ENCODE results near the gene ZNF689. TPM values are rescaled to one million over a fixed set of nuclear protein-coding genes. Genes with fewer than 3 reads are reported as not detected.
"Not testable (repeated sequence)": the region's sequence is repeated elsewhere in the genome, so short reads cannot be mapped to it uniquely, and the experiment has no call there.

Gene ZNF689
- total RNA-seq, 2 experiments from 2014 or later = 12.2 to 15.3 TPM

- Mint-ChIP-seq H3K27ac (no peak overlapping the region), H3K27me3 (no peaks in the 10 kb centered on the region), H3K9me3 (ENCODE audit: low read depth) (no peaks in the 10 kb centered on the region), H3K36me3 (peaks cover 26% of the 10 kb centered on the region), H3K4me1 (peaks cover 17% of the 10 kb centered on the region), H3K4me3 (no peak overlapping the region)
- ATAC-seq (no peak), DNase-seq (no peak)
- CTCF ChIA-PET = interaction anchor here (2.4 to 12.5 kb wide), 2 partner anchors 7 to 24 kb away, joined by 6 to 123 read pairs; partner anchors contain the start of gene ZNF689
Measured at GRCh38 chr16:30604316-30604947, 5.8 kb downstream of the ZNF689 start.

- no peak overlapping the region for H3K4me3 Mint-ChIP-seq
- H3K9me3 Mint-ChIP-seq (ENCODE audit: low read depth) = no peaks in the 10 kb centered on the region
- no peaks in the 10 kb centered on the region for H3K27me3 Mint-ChIP-seq
- H3K4me1 Mint-ChIP-seq = peaks cover 14% of the 10 kb centered on the region
- DNase-seq (no peak), ATAC-seq (no peak)
- H3K36me3 Mint-ChIP-seq = peaks cover 26% of the 10 kb centered on the region
- CTCF ChIA-PET = interaction anchor here (0.7 to 12.5 kb wide), 5 partner anchors 7 to 174 kb away, joined by 3 to 123 read pairs (median 6); partner anchors contain the start of genes DCTPP1, ZNF689 and ZNF747
- H3K27ac Mint-ChIP-seq = no peak overlapping the region
Measured at GRCh38 chr16:30603945-30604315, 6.3 kb downstream of the ZNF689 start.

GRCh38 chr16:30602616-30603277, 7.4 kb downstream of the ZNF689 start:
- Mint-ChIP-seq H3K9me3 (ENCODE audit: low read depth) (no peaks in the 10 kb centered on the region), H3K27ac (no peak overlapping the region), H3K27me3 (no peaks in the 10 kb centered on the region), H3K36me3 (peaks cover 25% of the 10 kb centered on the region), H3K4me3 (no peak overlapping the region), H3K4me1 (peaks cover 12% of the 10 kb centered on the region)
- CTCF ChIA-PET = interaction anchor here (0.5 to 12.5 kb wide), 10 partner anchors 9 to 553 kb away, joined by 3 to 123 read pairs (median 3); partner anchors contain the start of genes DCTPP1, ZNF689 and ZNF747
- DNase-seq (no peak), ATAC-seq (no peak)

GRCh38 chr16:30601966-30602365, 8.2 kb downstream of the ZNF689 start:
- H3K27me3 Mint-ChIP-seq = no peaks in the 10 kb centered on the region
- DNase-seq (no peak), ATAC-seq (no peak)
- no peak overlapping the region for H3K4me3 Mint-ChIP-seq
- H3K36me3 Mint-ChIP-seq = peaks cover 21% of the 10 kb centered on the region
- peaks cover 7% of the 10 kb centered on the region for H3K4me1 Mint-ChIP-seq
- no peak overlapping the region for H3K27ac Mint-ChIP-seq
- CTCF ChIA-PET = interaction anchor here (1.1 to 12.5 kb wide), 5 partner anchors 9 to 172 kb away, joined by 3 to 123 read pairs (median 7); partner anchors contain the start of genes DCTPP1, ZNF689 and ZNF747
- no peaks in the 10 kb centered on the region for H3K9me3 Mint-ChIP-seq (ENCODE audit: low read depth)

GRCh38 chr16:30600929-30601328, 9.3 kb downstream of the ZNF689 start:
- DNase-seq (no peak), ATAC-seq (no peak)
- Mint-ChIP-seq H3K36me3 (peaks cover 13% of the 10 kb centered on the region), H3K27ac (no peak overlapping the region), H3K27me3 (no peaks in the 10 kb centered on the region), H3K4me3 (no peak overlapping the region), H3K9me3 (ENCODE audit: low read depth) (no peaks in the 10 kb centered on the region), H3K4me1 (peaks cover 7% of the 10 kb centered on the region)
- CTCF ChIA-PET = interaction anchor here (1.0 to 12.5 kb wide), 6 partner anchors 10 to 171 kb away, joined by 3 to 123 read pairs (median 6); partner anchors contain the start of genes DCTPP1, ZNF689 and ZNF785

GRCh38 chr16:30600215-30600614, 10.0 kb downstream of the ZNF689 start:
- no peaks in the 10 kb centered on the region for H3K9me3 Mint-ChIP-seq (ENCODE audit: low read depth)
- ATAC-seq = no peak
- no peak overlapping the region for H3K27ac Mint-ChIP-seq

GRCh38 chr16:30592871-30593270, 17.3 kb downstream of the ZNF689 start:
- peaks cover 1% of the 10 kb centered on the region for H3K4me1 Mint-ChIP-seq
- peaks cover 9% of the 10 kb centered on the region for H3K36me3 Mint-ChIP-seq
- ATAC-seq (no peak), DNase-seq (no peak)
- H3K27ac Mint-ChIP-seq = no peak overlapping the region
- no peaks in the 10 kb centered on the region for H3K27me3 Mint-ChIP-seq
- H3K9me3 Mint-ChIP-seq (ENCODE audit: low read depth) = no peaks in the 10 kb centered on the region
- CTCF ChIA-PET = interaction anchor here (0.7 to 12.5 kb wide), 4 partner anchors 18 to 446 kb away, joined by 3 to 123 read pairs (median 4); partner anchors contain the start of genes DCTPP1 and ZNF689
- no peak overlapping the region for H3K4me3 Mint-ChIP-seq

More at GRCh38 chr16:30600215-30600614, 10.0 kb downstream of the ZNF689 start:
- peaks cover 7% of the 10 kb centered on the region for H3K4me1 Mint-ChIP-seq
- no peak for DNase-seq
- CTCF ChIA-PET = interaction anchor here (1.2 to 12.5 kb wide), 5 partner anchors 11 to 171 kb away, joined by 3 to 123 read pairs (median 6); partner anchors contain the start of genes DCTPP1, ZNF689 and ZNF785
- H3K27me3 Mint-ChIP-seq = no peaks in the 10 kb centered on the region
- H3K36me3 Mint-ChIP-seq = peaks cover 13% of the 10 kb centered on the region
- no peak overlapping the region for H3K4me3 Mint-ChIP-seq

GRCh38 chr16:30590869-30591268, 19.3 kb downstream of the ZNF689 start:
- H3K4me1 Mint-ChIP-seq = peaks cover 15% of the 10 kb centered on the region
- H3K4me3 Mint-ChIP-seq; H3K27me3 Mint-ChIP-seq; CTCF ChIA-PET; H3K9me3 Mint-ChIP-seq (ENCODE audit: low read depth); DNase-seq; ATAC-seq; H3K27ac Mint-ChIP-seq: not testable (repeated sequence)
- peaks cover 18% of the 10 kb centered on the region for H3K36me3 Mint-ChIP-seq

GRCh38 chr16:30589582-30589981, 20.6 kb downstream of the ZNF689 start:
- not testable (repeated sequence) for DNase-seq; H3K4me3 Mint-ChIP-seq; H3K27ac Mint-ChIP-seq; H3K9me3 Mint-ChIP-seq (ENCODE audit: low read depth); H3K27me3 Mint-ChIP-seq; ATAC-seq
- peaks cover 21% of the 10 kb centered on the region for H3K36me3 Mint-ChIP-seq
- CTCF ChIA-PET = interaction anchor here (0.8 to 4.2 kb wide), 2 partner anchors 9 to 61 kb away, joined by 3 to 31 read pairs; partner anchors contain the start of gene PRR14
- peaks cover 22% of the 10 kb centered on the region for H3K4me1 Mint-ChIP-seq

GRCh38 chr16:30588651-30589050, 21.5 kb downstream of the ZNF689 start:
- no peak overlapping the region for H3K4me3 Mint-ChIP-seq
- CTCF ChIA-PET = interaction anchor here (0.8 to 4.2 kb wide), 2 partner anchors 10 to 62 kb away, joined by 3 to 31 read pairs; partner anchors contain the start of gene PRR14
- H3K4me1 Mint-ChIP-seq = peaks cover 29% of the 10 kb centered on the region
- H3K36me3 Mint-ChIP-seq = peaks cover 21% of the 10 kb centered on the region
- H3K9me3 Mint-ChIP-seq (ENCODE audit: low read depth) = no peaks in the 10 kb centered on the region
- DNase-seq (no peak), ATAC-seq (no peak)
- no peak overlapping the region for H3K27ac Mint-ChIP-seq
- H3K27me3 Mint-ChIP-seq = no peaks in the 10 kb centered on the region

GRCh38 chr16:30585400-30586191, 24.6 kb downstream of the ZNF689 start, which contains the start of gene ZNF785:
Gene ZNF785 (minus strand): TSS chr16:30585697. CDS start chr16:30585611, 86 bp downstream.
- Mint-ChIP-seq H3K27ac (peak within 1 kb of the TSS; percentile 92), H3K9me3 (ENCODE audit: low read depth) (no peaks in the 10 kb centered on the region), H3K4me1 (peaks cover 44% of the 10 kb centered on the region), H3K27me3 (no peaks in the 10 kb centered on the region), H3K4me3 (peak within 1 kb of the TSS; percentile 83), H3K36me3 (peaks cover 35% of the 10 kb centered on the region)
- CTCF ChIA-PET = interaction anchor here (0.7 to 4.2 kb wide), 17 partner anchors 13 to 494 kb away, joined by 3 to 31 read pairs (median 5); partner anchors contain the start of genes DCTPP1, TBX6, ZNF688 and ZNF747
- DNase-seq (peak; percentile 97), ATAC-seq (peak; percentile 98)

- CTCF ChIA-PET = interaction anchor here (0.7 to 2.4 kb wide), 14 partner anchors 10 to 493 kb away, joined by 3 to 14 read pairs (median 6); partner anchors contain the start of genes PRR14, TBX6, ZNF688 and ZNF747
- peak; percentile 22 for ATAC-seq
- peaks cover 44% of the 10 kb centered on the region for H3K4me1 Mint-ChIP-seq
- H3K27me3 Mint-ChIP-seq = no peaks in the 10 kb centered on the region
- H3K4me3 Mint-ChIP-seq = peak overlapping the region; percentile 83
- H3K27ac Mint-ChIP-seq = peak overlapping the region; percentile 92
- H3K9me3 Mint-ChIP-seq (ENCODE audit: low read depth) = no peaks in the 10 kb centered on the region
- no peak for DNase-seq
- peaks cover 35% of the 10 kb centered on the region for H3K36me3 Mint-ChIP-seq
Measured at GRCh38 chr16:30585022-30585399, 25.2 kb downstream of the ZNF689 start.

All from activated CD8-positive, alpha-beta memory T cell treated with anti-CD3 and anti-CD28 coated beads, Interleukin-2, amount 10 ng/mL, durations not matched to agents 7 days and 5 days (primary cell).